Measurements from ENCODE around the gene COL6A2. TPM values are rescaled to one million over a fixed set of nuclear protein-coding genes. Genes with fewer than 3 reads are reported as not detected.

COL6A2 gene
- polyA plus RNA-seq, 1 of the 3 experiments (the other 2 are of a cell fraction): 108 TPM

GRCh38 chr21:46168238-46168637 is 70.3 kb downstream of the COL6A2 start:
- Histone ChIP-seq H4K20me1 (ENCODE audit: insufficient read depth) (no peaks in the 10 kb centered on the region), H3K79me2 (ENCODE audit: insufficient read depth) (no peaks in the 10 kb centered on the region), H3K9me3 (no peaks in the 10 kb centered on the region), H2AFZ (ENCODE audit: low read depth) (no peak overlapping the region), H3K4me3 (ENCODE audit: low read depth in 2 of 2, low read length in 1 of 2) (no peak overlapping the region), H3K36me3 (replicated peaks in 1 of 2; ENCODE audit: control insufficient read depth in 1 of 2, insufficient read depth in 2 of 2, low read length in 1 of 2) (no peaks in the 10 kb centered on the region), H3F3A (replicated peaks; ENCODE audit: insufficient read depth) (no peaks in the 10 kb centered on the region), H3K9me2 (no peaks in the 10 kb centered on the region; the same call in 1 of the 2 replicates), H3K4me2 (no peak overlapping the region), H3K4me1 (ENCODE audit: control insufficient read depth in 1 of 2, insufficient read depth in 2 of 2, low read depth in 1 of 2, low read length in 1 of 2) (no peaks in the 10 kb centered on the region), H3K27ac (ENCODE audit: low read depth in 2 of 2, low read length in 1 of 2) (no peak overlapping the region), H3K27me3 (ENCODE audit: insufficient read depth) (no peaks in the 10 kb centered on the region), H3K9ac (no peak overlapping the region)
- WGBS (ENCODE audit: low lambda C conversion rate): 63% methylated on average over 9 of the region's 14 CpGs
- TF ChIP-seq NRF1 (IDR thresholded peaks at IDR 0.05; ENCODE audit: low read depth, low read length): no peak
- no peak for TF ChIP-seq TEAD4 (IDR thresholded peaks at IDR 0.05; ENCODE audit: borderline replicate concordance, insufficient read depth)
- TF ChIP-seq RAD21 (IDR thresholded peaks at IDR 0.05; ENCODE audit: low read length): no peak
- TF ChIP-seq RFX5 (IDR thresholded peaks at IDR 0.05; ENCODE audit: low read length): no peak
- TF ChIP-seq, protein P1, sequence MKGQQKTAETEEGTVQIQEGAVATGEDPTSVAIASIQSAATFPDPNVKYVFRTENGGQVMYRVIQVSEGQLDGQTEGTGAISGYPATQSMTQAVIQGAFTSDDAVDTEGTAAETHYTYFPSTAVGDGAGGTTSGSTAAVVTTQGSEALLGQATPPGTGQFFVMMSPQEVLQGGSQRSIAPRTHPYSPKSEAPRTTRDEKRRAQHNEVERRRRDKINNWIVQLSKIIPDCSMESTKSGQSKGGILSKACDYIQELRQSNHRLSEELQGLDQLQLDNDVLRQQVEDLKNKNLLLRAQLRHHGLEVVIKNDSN (IDR thresholded peaks at IDR 0.05; ENCODE audit: borderline replicate concordance, low read depth): no peak
- TF ChIP-seq USF2 (IDR thresholded peaks at IDR 0.05; ENCODE audit: borderline replicate concordance, low read depth, low read length): no peak
- no peak for TF ChIP-seq SIN3A (IDR thresholded peaks at IDR 0.05; ENCODE audit: borderline replicate concordance, low read depth, low read length)
- no peak for TF ChIP-seq ELF1 (IDR thresholded peaks at IDR 0.05)
- no peak for TF ChIP-seq GABPA (IDR thresholded peaks at IDR 0.05; ENCODE audit: low read depth)
- TF ChIP-seq, protein P2, sequence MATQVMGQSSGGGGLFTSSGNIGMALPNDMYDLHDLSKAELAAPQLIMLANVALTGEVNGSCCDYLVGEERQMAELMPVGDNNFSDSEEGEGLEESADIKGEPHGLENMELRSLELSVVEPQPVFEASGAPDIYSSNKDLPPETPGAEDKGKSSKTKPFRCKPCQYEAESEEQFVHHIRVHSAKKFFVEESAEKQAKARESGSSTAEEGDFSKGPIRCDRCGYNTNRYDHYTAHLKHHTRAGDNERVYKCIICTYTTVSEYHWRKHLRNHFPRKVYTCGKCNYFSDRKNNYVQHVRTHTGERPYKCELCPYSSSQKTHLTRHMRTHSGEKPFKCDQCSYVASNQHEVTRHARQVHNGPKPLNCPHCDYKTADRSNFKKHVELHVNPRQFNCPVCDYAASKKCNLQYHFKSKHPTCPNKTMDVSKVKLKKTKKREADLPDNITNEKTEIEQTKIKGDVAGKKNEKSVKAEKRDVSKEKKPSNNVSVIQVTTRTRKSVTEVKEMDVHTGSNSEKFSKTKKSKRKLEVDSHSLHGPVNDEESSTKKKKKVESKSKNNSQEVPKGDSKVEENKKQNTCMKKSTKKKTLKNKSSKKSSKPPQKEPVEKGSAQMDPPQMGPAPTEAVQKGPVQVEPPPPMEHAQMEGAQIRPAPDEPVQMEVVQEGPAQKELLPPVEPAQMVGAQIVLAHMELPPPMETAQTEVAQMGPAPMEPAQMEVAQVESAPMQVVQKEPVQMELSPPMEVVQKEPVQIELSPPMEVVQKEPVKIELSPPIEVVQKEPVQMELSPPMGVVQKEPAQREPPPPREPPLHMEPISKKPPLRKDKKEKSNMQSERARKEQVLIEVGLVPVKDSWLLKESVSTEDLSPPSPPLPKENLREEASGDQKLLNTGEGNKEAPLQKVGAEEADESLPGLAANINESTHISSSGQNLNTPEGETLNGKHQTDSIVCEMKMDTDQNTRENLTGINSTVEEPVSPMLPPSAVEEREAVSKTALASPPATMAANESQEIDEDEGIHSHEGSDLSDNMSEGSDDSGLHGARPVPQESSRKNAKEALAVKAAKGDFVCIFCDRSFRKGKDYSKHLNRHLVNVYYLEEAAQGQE (IDR thresholded peaks at IDR 0.05; ENCODE audit: low read depth, low read length): no peak
- no peak for TF ChIP-seq SMC3 (IDR thresholded peaks at IDR 0.05; ENCODE audit: low read depth, low read length)
- ChIA-PET CTCF (interaction anchor here (1.8 to 2.0 kb wide), 2 partner anchors 15 to 25 kb away, joined by 6 to 7 read pairs; no protein-coding TSS in a partner anchor), POLR2A (no interaction called here)
- DNase-seq: no peak

All from SK-N-SH (cell line).